ENCODE data around the gene FOXM1. TPM values are rescaled to one million over a fixed set of nuclear protein-coding genes. Genes with fewer than 3 reads are reported as not detected.
"Not testable (repeated sequence)": the region's sequence is repeated elsewhere in the genome, so short reads cannot be mapped to it uniquely, and the experiment has no call there.

The FOXM1 gene
- total RNA-seq, 3 donors from 2014 or later = under 0.01 to 2.4 (median 0.44) TPM

- H3K27ac ChIP-seq = peak overlapping the region in 1 of 2 donors; percentile 98
These were observed 435 bp downstream of the FOXM1 start for GRCh38 chr12:2876431-2877046.

GRCh38 chr12:2868986-2869632 is 7.9 kb downstream of the FOXM1 start:
- DNase-seq (ENCODE audit: low spot score in 2 of 2); H3K36me3 ChIP-seq: not testable (repeated sequence)

More at GRCh38 chr12:2876431-2877046, 435 bp downstream of the FOXM1 start:
- Histone ChIP-seq H3K4me1 (peaks cover 7 to 13% of the 10 kb centered on the region in 2 donors), H3K36me3 (no peaks in the 10 kb centered on the region), H3K9me3 (no peaks in the 10 kb centered on the region), H3K27me3 (no peaks in the 10 kb centered on the region), H3K4me3 (peak overlapping the region; percentile 77 to 94 (median 90))
- intact Hi-C loops (cut with DNase I; ENCODE audit: low total_unique reads) = loop anchor here (5.0 kb wide), 1 partner anchor 64 kb away; the partner anchor contains the start of gene ITFG2
- DNase-seq (ENCODE audit: low spot score in 2 of 2) = no peak
- TF ChIP-seq POLR2AphosphoS5 (IDR thresholded peaks at IDR 0.05) (no peak), CTCF (IDR thresholded peaks at IDR 0.05) (no peak), POLR2A (IDR thresholded peaks at IDR 0.05) (no peak)

GRCh38 chr12:2864198-2864597 is 12.8 kb downstream of the FOXM1 start:
- Histone ChIP-seq H3K27ac (no peak overlapping the region), H3K36me3 (no peaks in the 10 kb centered on the region), H3K27me3 (no peaks in the 10 kb centered on the region), H3K4me3 (no peak overlapping the region), H3K9me3 (no peaks in the 10 kb centered on the region), H3K4me1 (no peaks in the 10 kb centered on the region)
- intact Hi-C loops (cut with DNase I; ENCODE audit: low total_unique reads) = no loop called here
- no peak for TF ChIP-seq POLR2A (IDR thresholded peaks at IDR 0.05)
- no peak for TF ChIP-seq CTCF (IDR thresholded peaks at IDR 0.05)
- no peak for TF ChIP-seq POLR2AphosphoS5 (IDR thresholded peaks at IDR 0.05)
- DNase-seq (ENCODE audit: low spot score in 2 of 2) = no peak

More at GRCh38 chr12:2868986-2869632, 7.9 kb downstream of the FOXM1 start:
- H3K4me1 ChIP-seq; intact Hi-C loops (cut with DNase I; ENCODE audit: low total_unique reads); H3K27me3 ChIP-seq; H3K4me3 ChIP-seq; H3K27ac ChIP-seq; H3K9me3 ChIP-seq: not testable (repeated sequence)

GRCh38 chr12:2863402-2863801 is 13.6 kb downstream of the FOXM1 start:
- H3K27ac ChIP-seq; H3K27me3 ChIP-seq; H3K36me3 ChIP-seq; DNase-seq (ENCODE audit: low spot score in 2 of 2); H3K4me3 ChIP-seq; H3K9me3 ChIP-seq; H3K4me1 ChIP-seq; intact Hi-C loops (cut with DNase I; ENCODE audit: low total_unique reads): not testable (repeated sequence)

GRCh38 chr12:2862876-2863275 is 14.1 kb downstream of the FOXM1 start:
- Histone ChIP-seq H3K4me1 (no peaks in the 10 kb centered on the region), H3K4me3 (no peak overlapping the region), H3K36me3 (no peaks in the 10 kb centered on the region), H3K9me3 (no peaks in the 10 kb centered on the region), H3K27ac (no peak overlapping the region), H3K27me3 (no peaks in the 10 kb centered on the region)
- TF ChIP-seq CTCF (IDR thresholded peaks at IDR 0.05) = no peak
- no peak for TF ChIP-seq POLR2AphosphoS5 (IDR thresholded peaks at IDR 0.05)
- TF ChIP-seq POLR2A (IDR thresholded peaks at IDR 0.05) = no peak
- DNase-seq (ENCODE audit: low spot score in 2 of 2) = no peak
- intact Hi-C loops (cut with DNase I; ENCODE audit: low total_unique reads) = no loop called here

GRCh38 chr12:2860170-2860569 is 16.8 kb downstream of the FOXM1 start:
- TF ChIP-seq POLR2A (IDR thresholded peaks at IDR 0.05) (no peak), POLR2AphosphoS5 (IDR thresholded peaks at IDR 0.05) (no peak), CTCF (IDR thresholded peaks at IDR 0.05) (no peak)
- Histone ChIP-seq H3K4me3 (no peak overlapping the region), H3K36me3 (no peaks in the 10 kb centered on the region), H3K27ac (no peak overlapping the region), H3K27me3 (no peaks in the 10 kb centered on the region), H3K4me1 (no peaks in the 10 kb centered on the region), H3K9me3 (no peaks in the 10 kb centered on the region)
- intact Hi-C loops (cut with DNase I; ENCODE audit: low total_unique reads) = no loop called here
- DNase-seq (ENCODE audit: low spot score in 2 of 2) = no peak
